Nephron progenitor cell (in vitro differentiated cells): Measurements from ENCODE around the gene ALPK3.

Source experiments
- DNase-seq: peaks from one replicate; pipeline ENCODE4 v3.0.0; 2021
- H3K27ac Mint-ChIP-seq: 2 replicates; pipeline ENCODE4 v1.8.0; 2021; ENCODE audit warnings: mild to moderate bottlenecking, moderate library complexity, mixed read lengths
- H3K27me3 Mint-ChIP-seq: 2 replicates; pipeline ENCODE4 v1.8.0; 2021; ENCODE audit warnings: mild to moderate bottlenecking, low read depth, mixed read lengths; ENCODE audit not compliant: poor library complexity
- H3K36me3 Mint-ChIP-seq: 2 replicates; pipeline ENCODE4 v1.8.0; 2021; ENCODE audit warnings: low read depth, mixed read lengths
- H3K4me1 Mint-ChIP-seq: 2 replicates; pipeline ENCODE4 v1.8.0; 2021; ENCODE audit warnings: mixed read lengths
- H3K4me3 Mint-ChIP-seq: 2 replicates; pipeline ENCODE4 v1.8.0; 2021; ENCODE audit warnings: mild to moderate bottlenecking, moderate library complexity, mixed read lengths
- H3K9me3 Mint-ChIP-seq: 2 replicates; pipeline ENCODE4 v1.8.0; 2021; ENCODE audit warnings: mild to moderate bottlenecking, moderate library complexity, mixed read lengths
- CTCF ChIP-seq: fragments of 200-600 bp; sonication (generic); IDR thresholded peaks from 2 replicates; pipeline ENCODE4 v1.5.0; 2021; ENCODE audit warnings: antibody characterized with exemption

The ALPK3 gene

DNA sequence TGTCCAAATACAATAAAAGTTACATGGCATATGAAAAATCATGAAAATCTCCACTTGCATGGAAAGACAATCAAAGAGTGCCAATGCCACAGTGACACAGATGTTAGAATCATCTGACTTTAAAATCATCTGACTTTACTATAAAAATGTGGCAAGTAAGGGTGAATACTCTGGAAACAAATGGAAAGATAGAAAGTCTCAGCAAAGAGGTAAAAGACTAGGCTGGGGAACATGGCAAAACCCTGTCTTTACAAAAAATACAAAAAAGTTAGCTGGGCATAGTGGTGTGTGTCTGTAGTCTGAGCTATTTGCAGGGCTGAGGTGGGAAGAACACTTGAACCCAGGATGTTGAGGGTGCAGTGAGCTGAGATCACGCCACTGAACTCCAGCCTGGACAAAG is 29.1 kb downstream of the ALPK3 start:
- peaks cover 18% of the 10 kb centered on the region for H3K27me3 Mint-ChIP-seq
- H3K36me3 Mint-ChIP-seq = peaks cover 35% of the 10 kb centered on the region
- H3K4me1 Mint-ChIP-seq = no peaks in the 10 kb centered on the region
- no peak overlapping the region for H3K27ac Mint-ChIP-seq
- DNase-seq = no peak
- no peak overlapping the region for H3K4me3 Mint-ChIP-seq
- TF ChIP-seq CTCF = no peak
- H3K9me3 Mint-ChIP-seq = peaks cover 33% of the 10 kb centered on the region

GRCh38 chr15:84847382-84847781 is 30.2 kb downstream of the ALPK3 start:
- peaks cover 35% of the 10 kb centered on the region for H3K36me3 Mint-ChIP-seq
- peaks cover 14% of the 10 kb centered on the region for H3K27me3 Mint-ChIP-seq
- H3K27ac Mint-ChIP-seq = no peak overlapping the region
- peaks cover 33% of the 10 kb centered on the region for H3K9me3 Mint-ChIP-seq
- no peak overlapping the region for H3K4me3 Mint-ChIP-seq
- no peak for DNase-seq
- no peak for TF ChIP-seq CTCF
- no peaks in the 10 kb centered on the region for H3K4me1 Mint-ChIP-seq

DNA sequence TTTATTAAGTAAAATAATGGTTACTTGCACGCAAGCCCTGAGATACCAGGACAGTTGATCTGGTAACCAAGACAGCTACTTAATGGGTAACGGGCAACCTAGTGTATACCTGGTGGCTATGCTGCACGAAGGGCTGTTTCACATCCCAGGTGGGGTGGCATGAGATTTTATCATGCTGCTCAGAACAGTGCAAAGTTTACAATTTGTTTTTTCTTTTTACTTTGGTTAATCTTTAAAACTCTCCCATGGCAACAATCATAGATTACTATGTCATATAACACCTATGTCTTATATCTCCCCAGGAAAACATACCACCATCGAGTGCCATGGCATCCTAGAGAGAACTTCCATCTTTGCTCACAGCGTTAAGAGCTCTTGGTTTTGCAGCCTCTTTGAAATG is 35.1 kb downstream of the ALPK3 start:
- H3K9me3 Mint-ChIP-seq = peaks cover 10% of the 10 kb centered on the region
- H3K27me3 Mint-ChIP-seq = peaks cover 8% of the 10 kb centered on the region
- H3K36me3 Mint-ChIP-seq = peaks cover 25% of the 10 kb centered on the region
- DNase-seq = no peak
- no peak for TF ChIP-seq CTCF
- H3K4me1 Mint-ChIP-seq = peaks cover 10% of the 10 kb centered on the region
- H3K4me3 Mint-ChIP-seq = no peak overlapping the region
- H3K27ac Mint-ChIP-seq = no peak overlapping the region

DNA sequence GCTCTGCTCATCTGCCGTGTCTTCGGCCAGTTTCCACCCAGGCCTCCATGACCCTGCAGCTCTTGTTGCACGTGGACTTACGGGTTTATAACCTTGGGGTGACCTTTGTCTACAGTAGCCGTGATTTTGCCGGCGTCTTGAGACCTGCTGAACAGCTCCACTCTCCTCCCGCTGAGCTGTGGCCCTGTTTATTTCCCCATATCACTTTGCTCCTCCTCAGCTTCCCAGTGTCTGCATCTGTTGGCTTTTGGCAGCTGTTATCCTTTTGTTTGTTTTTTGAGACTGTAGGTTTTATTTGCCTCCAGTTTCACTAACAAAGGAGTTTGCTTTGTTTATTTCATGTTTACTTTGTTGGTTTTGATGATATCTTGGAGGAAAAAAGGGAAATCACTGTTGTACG is 38.0 kb downstream of the ALPK3 start:
- no peak overlapping the region for H3K4me3 Mint-ChIP-seq
- H3K27me3 Mint-ChIP-seq = no peaks in the 10 kb centered on the region
- peaks cover 10% of the 10 kb centered on the region for H3K4me1 Mint-ChIP-seq
- DNase-seq = no peak
- peaks cover 14% of the 10 kb centered on the region for H3K36me3 Mint-ChIP-seq
- H3K27ac Mint-ChIP-seq = peak overlapping the region; percentile 62
- TF ChIP-seq CTCF = no peak
- no peaks in the 10 kb centered on the region for H3K9me3 Mint-ChIP-seq

DNA sequence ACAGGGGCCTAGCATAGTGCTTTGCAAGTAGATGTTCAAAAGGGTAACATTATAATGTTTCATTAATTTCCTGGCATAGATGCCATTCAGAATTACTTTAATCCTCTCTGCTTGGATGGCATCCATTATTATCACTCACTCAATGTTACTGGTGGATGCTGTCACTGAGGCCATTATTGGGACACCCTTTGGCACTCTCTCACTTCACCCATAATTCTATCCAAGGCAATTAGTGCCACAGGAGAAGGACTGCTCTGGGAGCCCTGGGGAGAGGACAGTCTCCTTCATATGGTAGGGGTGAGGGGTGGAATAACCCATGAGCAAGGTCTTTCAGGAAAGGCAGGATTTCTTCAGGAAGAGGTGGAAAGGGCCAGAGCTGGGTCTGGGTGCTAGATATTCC is 38.6 kb downstream of the ALPK3 start:
- H3K9me3 Mint-ChIP-seq = no peaks in the 10 kb centered on the region
- H3K4me1 Mint-ChIP-seq = peaks cover 10% of the 10 kb centered on the region
- no peaks in the 10 kb centered on the region for H3K27me3 Mint-ChIP-seq
- H3K36me3 Mint-ChIP-seq = peaks cover 14% of the 10 kb centered on the region
- H3K4me3 Mint-ChIP-seq = no peak overlapping the region
- no peak for DNase-seq
- H3K27ac Mint-ChIP-seq = peak overlapping the region; percentile 8
- no peak for TF ChIP-seq CTCF

DNA sequence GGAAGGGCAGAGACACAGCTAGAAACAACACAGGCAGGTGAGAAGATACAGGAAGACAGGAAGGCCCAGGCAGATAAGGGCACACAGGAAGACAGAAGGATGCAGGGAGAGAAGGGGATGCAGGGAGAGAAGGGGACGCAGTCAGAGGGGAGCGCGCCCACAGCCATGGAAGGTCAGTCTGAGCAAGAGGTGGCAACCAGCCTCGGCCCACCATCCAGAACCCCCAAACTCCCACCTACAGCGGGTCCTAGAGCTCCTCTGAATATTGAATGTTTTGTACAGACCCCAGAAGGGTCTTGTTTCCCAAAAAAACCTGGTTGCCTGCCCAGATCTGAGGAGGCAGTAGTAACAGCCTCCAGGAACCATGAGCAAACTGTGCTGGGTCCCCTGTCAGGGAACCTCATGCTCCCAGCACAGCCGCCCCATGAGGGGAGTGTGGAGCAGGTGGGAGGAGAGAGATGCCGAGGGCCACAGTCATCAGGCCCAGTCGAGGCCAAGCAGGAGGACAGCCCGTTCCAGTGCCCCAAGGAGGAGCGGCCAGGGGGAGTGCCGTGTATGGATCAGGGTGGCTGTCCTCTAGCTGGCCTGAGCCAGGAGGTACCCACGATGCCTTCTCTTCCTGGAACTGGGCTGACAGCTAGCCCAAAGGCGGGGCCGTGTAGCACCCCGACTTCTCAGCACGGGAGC is 39.7 kb downstream of the ALPK3 start:
- peaks cover 14% of the 10 kb centered on the region for H3K36me3 Mint-ChIP-seq
- no peaks in the 10 kb centered on the region for H3K9me3 Mint-ChIP-seq
- TF ChIP-seq CTCF = no peak
- no peaks in the 10 kb centered on the region for H3K27me3 Mint-ChIP-seq
- no peak overlapping the region for H3K4me3 Mint-ChIP-seq
- no peak overlapping the region for H3K27ac Mint-ChIP-seq
- no peak for DNase-seq
- peaks cover 10% of the 10 kb centered on the region for H3K4me1 Mint-ChIP-seq
